GM12865 (cell line): Measurements from ENCODE around the gene OPCML.

Experiments used
- DNase-seq: peaks from one replicate; pipeline ENCODE4 v3.0.0; 2010; ENCODE audit warnings: low read depth
- H3K4me3 ChIP-seq: 2 replicates; pipeline ENCODE4 v1.5.1; 2011; ENCODE audit warnings: mild to moderate bottlenecking, low read depth, low read length, control low read depth
- CTCF ChIP-seq: IDR thresholded peaks from 2 replicates; pipeline ENCODE4 v1.5.1; 2011; ENCODE audit warnings: low read length, control low read depth, low read depth, inconsistent platforms; ENCODE audit not compliant: insufficient read depth; ENCODE audit errors: missing control alignments

The OPCML gene

GRCh38 chr11:132772703-132773545, 759.4 kb downstream of the OPCML start:
- DNase-seq, result no peak
- TF ChIP-seq CTCF, result no peak
- H3K4me3 ChIP-seq, result no peak overlapping the region

GRCh38 chr11:132771746-132772145, 760.6 kb downstream of the OPCML start:
- no peak overlapping the region for H3K4me3 ChIP-seq
- TF ChIP-seq CTCF, result no peak
- no peak for DNase-seq

DNA sequence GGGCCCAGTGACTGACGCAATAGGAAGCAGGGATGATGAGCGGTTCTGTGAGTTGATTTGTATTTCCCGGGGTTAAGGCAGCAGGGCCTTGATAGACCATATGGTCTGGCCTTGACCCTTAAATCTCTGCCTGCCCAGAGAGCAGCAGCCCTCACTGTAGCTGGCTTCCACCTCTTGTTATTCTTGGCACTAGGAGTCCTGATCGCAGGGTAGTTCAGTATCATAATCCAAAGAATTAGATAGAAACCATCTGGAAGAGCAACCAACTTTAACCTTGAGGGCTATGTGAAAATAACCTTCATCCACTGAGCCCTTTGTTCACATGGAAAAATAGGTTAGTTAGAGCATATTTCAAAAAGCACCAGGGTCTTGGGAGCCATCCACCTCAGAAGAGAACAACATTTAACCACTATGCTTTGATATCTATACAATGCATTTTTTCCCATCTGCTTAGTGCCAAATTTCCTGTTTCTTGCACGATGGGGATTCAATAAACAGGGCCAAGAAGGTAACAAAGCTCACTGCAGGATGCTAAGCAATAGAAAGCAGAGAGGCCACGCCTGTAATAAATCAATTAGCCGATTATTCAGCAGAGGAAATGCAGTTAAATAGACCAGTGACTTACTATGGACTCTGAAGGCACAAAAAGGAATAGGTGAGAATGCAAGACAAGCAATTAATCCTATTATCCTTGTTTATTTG, 761.3 kb downstream of the OPCML start:
- DNase-seq, result no peak
- TF ChIP-seq CTCF, result no peak
- no peak overlapping the region for H3K4me3 ChIP-seq

- no peak for DNase-seq
- no peak overlapping the region for H3K4me3 ChIP-seq
- no peak for TF ChIP-seq CTCF
Observed at GRCh38 chr11:132763503-132763902, 768.8 kb downstream of the OPCML start.

DNA sequence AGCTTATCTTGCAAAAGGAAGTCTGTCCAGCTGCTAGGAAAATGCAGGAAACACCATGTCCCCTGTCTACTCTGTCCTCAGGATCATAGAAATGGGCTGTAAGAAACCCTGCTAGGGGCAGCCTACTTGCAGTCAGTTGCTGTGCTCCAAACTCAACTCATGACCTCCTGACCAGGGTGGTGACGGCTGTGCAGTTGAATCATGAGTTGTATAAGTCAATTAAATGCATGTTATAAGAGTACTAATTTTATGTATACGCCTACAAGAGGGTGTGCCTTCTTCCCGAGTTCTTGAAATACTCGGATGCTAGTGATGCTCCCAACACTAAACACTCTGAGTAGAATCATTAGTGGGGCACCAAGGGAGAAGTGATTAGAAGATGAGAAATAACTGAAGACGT, 776.4 kb downstream of the OPCML start:
- DNase-seq, result no peak
- H3K4me3 ChIP-seq, result no peak overlapping the region
- TF ChIP-seq CTCF, result no peak

GRCh38 chr11:132751516-132752250, 780.6 kb downstream of the OPCML start:
- DNase-seq, result no peak
- H3K4me3 ChIP-seq, result no peak overlapping the region
- TF ChIP-seq CTCF, result no peak
